ENCODE data around the gene PAXX.

Gene PAXX

DNA sequence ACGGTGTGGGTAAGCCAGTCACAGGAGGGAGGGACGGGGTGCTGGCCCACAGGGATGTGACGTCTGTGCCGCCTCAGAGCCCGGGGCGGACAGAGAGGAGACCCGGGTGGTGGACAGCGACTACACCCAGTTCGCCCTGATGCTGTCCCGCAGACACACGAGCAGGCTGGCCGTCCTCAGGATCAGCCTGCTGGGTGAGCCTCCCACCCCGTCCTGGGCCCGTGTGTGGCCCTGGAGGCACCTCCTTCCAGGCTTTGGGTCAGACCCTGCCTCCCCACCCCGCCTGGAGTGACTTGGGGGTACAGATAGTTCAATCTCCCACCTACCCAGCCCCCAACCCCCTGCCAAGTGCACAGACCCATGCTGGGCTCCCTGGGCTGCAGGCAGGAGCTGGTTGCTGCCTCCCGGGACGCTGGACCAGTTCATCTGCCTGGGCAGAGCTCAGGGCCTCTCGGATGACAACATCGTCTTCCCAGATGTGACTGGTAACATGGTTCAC, 38.4 kb upstream of the PAXX start:
- no peak for DNase-seq

GRCh38 chr9:136954270-136955083, 37.7 kb upstream of the PAXX start:
- no peak for DNase-seq

- DNase-seq: no peak
Measured at GRCh38 chr9:136955202-136955942, 36.9 kb upstream of the PAXX start.

GRCh38 chr9:136955943-136956335, 36.3 kb upstream of the PAXX start:
- DNase-seq: no peak

DNA sequence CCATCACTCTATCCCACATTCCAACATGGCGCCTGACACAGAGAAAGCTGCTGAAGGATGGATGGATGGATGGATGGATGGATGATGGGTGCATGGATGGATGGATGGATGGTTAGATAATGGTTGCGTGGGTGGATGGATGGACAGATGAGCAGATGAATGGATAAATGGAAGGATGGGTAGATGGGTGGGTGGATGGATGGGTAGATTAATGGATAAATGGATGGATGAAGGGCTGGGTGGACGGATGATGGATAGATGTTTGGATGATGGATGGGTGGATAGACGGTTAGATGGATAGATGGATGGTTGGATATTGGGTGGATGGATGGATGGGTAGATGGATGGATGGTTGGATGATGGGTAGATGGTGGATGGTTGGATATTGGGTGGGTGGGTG, 35.6 kb upstream of the PAXX start:
- DNase-seq: no peak

DNA sequence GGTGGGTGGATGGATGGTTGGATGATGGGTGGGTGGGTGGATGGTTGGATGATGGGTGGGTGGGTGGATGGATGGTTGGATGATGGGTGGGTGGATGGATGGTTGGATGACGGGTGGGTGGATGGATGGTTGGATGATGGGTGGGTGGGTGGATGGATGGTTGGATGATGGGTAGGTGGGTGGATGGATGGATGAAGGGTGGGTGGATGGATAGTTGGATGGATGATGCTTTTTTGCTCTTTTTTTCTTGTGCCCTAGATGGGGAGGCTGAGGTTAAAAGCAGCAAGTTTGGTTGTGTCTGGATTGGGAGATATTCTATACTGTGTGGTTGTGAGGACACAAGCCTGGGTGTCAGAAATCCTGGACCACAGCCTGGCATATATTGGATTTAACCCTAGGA, 34.8 kb upstream of the PAXX start:
- no peak for DNase-seq

GRCh38 chr9:136957901-136958300, 34.3 kb upstream of the PAXX start:
- no peak for DNase-seq

GRCh38 chr9:136958473-136958872, 33.7 kb upstream of the PAXX start:
- no peak for DNase-seq

DNA sequence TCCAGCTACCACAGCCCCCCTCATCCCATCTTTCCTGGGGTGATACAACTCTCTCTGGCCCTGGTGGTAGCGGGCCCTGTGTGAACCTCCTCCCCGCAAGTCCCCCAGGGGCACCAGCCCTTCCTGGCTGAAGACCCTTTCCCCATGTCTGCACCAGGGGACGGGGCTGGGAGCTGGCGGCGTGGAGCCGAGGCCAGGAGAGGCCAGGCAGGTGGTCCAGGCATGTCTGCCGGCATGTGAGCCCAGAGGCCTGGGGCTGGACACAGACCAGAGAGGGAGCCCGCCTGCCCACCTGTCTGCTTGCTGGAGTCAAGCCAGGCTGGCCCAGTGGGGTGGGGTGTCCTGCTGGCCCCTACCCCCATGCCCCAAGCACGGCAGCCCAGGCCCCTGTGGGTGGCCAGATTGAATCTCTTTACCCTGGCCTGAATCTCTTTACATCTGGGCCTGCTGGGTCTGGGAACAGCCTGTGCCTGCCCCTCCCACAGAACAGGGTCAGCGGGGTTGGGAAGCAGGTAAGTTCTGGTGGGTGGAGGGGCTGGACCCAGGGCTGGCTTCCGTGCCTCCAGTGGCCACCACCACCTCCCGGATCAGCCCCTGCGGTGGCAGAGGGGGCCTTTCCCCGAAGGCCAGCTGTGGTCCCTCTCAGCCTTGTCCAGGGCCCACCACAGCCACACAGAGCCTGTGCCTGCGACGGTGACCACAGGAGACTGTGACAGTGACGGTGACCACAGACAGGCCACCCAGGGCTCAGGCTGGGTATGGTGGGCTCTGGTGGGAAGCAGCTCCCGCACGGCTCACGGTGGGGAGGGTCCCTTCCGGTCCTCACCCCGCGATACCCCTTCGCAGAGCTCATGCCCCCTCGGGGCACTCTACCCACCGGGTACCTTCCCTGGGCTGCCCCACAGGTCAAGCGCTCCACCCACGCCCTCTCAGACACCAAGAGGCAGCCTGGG, 33.0 kb upstream of the PAXX start:
- no peak for DNase-seq

DNA sequence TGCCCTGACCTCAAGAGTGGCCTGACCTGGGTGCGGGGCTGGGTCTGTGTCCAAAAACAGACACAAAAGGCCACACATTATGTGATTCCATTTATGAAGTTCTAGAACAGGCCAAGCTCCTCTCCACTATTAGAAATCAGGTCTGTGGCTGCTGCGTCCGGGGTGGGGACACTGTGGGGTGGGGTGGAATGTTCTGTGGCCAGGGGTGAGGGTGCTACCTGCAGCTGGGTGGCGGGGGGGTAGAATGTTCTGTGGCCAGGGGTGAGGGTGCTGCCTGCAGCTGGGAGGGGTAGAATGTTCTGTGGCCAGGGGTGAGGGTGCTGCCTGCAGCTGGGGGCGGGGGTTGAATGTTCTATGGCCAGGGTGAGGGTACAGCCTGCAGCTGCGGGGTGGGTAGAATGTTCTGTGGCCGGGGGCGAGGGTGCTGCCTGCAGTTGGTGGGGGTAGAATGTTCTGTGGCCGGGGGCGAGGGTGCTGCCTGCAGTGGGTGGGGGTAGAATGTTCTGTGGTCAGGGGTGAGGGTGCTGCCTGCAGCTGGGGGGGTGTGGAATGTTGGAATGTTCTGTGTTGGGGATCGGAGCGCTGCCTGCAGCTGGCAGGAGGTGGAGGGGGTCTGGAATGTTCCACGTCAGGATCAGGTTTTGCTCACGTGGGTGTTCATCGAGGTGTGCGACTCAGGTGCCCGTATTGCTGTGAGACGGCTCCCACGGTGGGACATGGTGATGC, 31.8 kb upstream of the PAXX start:
- no peak for DNase-seq

- DNase-seq: no peak
Measured at GRCh38 chr9:136960938-136961275, 31.3 kb upstream of the PAXX start.

DNA sequence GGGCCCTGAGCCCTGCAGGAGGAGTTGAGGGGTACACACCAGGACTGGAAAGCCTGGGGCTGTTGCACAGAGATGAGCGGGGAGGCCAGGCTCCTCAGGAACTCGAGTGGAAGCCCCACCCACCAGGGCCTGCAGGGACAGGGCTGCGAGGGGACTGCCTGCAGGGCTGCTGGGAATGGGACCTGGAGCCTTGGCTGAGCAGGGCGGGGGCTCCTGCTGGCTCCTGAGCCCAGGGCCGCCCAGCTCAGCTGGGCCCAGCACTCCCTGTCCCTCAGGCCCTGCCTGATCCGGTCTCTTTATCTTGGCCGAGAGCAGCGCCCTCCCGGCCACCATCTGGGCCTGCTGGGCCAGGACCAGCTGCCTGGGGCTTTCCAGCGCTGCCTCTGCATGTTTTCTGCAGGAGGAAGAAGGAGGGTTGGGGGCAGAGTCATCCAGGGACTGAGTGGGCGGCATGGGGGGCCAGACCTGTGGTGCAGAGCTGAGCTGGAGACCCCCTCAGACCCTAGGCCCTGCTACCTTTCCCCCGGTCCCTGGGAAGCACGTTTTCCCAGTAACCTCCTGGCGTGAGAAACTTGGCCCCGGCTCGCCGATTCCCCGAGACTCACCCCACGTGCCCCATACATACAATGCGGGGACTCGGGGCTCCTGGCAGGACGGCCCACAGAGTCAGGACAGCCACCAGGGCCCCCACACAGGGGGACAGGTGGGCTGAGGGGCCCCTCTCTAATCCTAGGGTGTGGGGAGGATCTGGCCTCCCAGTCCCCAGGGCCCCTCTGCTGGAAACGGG, 30.8 kb upstream of the PAXX start:
- no peak for DNase-seq

GRCh38 chr9:136962163-136962562, 30.1 kb upstream of the PAXX start:
- no peak for DNase-seq

DNA sequence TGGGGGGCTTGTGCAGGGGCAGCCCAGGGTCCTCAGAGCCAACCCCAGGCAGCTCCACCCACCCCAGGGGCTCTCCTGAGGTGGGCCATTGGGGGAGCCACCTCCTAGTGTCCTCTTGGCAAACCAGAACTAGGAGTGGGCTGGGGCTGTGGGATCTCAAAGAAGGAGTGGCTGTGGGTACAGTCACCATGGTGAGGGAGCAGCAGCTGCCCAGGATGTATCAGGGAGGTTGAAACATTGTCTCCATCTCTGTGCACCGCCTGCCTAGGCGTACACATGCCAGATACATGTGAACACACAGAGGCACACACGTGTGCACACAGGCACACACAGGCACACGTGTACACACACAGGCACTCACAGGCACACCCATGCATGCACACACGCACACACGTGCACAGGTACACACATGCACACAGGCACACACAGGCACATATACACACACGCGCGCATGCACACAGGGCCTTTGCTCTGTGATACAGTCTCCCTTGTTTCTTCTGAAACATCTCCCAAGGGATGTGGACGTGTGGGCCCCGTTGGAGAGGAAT, 29.4 kb upstream of the PAXX start:
- no peak for DNase-seq

DNA sequence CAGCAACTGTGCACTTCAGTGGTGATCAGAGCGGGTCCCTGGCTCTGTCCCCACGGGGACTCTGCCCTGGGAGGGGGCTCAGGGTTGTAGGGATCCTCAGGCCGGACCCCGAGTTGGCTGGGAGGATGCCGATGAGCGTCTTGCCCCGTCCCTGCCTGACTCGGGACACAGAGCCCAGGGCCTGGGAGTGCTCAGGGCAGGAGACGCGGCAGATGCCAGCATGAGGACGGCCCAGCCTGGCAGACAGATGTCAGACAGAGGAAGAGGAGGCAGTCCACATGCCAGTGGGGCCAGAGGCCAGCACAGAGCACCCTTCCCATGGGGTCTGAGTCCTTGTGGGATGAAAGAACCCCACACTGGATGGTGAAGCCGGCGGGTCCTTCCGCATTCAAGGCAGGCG, 28.9 kb upstream of the PAXX start:
- DNase-seq: no peak

- DNase-seq: no peak
Measured at GRCh38 chr9:136963751-136964150, 28.5 kb upstream of the PAXX start.

GRCh38 chr9:136964171-136964689, 28.0 kb upstream of the PAXX start:
- DNase-seq: peak; percentile 62

DNA sequence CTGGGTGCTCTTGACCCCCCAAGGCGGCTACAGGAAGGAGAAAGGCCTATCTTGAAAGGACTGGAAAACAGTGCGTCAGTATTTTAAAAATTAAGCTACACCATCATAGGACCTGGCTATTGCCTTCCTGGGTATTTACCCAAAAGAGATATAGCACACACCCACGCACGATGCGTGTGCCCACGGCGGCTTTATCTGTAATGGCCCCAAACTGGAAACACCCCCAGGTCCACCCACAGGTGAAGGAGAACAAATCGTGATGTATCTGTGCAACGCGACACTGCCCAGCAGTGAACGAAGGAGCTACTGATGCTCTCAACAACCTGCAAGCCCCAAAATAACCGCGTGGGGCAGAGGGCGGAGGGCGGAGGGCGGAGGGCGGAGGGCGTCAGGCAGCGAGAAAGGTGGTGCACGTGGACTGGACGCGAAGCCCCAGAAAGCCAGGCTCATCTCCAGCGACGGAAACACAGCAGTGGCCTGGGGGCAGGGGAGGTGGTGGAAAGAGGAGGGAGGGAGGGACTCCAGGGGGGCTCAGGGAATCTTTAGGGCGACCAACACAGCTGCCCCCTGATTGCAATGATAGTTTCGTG, 27.3 kb upstream of the PAXX start:
- no peak for DNase-seq

DNA sequence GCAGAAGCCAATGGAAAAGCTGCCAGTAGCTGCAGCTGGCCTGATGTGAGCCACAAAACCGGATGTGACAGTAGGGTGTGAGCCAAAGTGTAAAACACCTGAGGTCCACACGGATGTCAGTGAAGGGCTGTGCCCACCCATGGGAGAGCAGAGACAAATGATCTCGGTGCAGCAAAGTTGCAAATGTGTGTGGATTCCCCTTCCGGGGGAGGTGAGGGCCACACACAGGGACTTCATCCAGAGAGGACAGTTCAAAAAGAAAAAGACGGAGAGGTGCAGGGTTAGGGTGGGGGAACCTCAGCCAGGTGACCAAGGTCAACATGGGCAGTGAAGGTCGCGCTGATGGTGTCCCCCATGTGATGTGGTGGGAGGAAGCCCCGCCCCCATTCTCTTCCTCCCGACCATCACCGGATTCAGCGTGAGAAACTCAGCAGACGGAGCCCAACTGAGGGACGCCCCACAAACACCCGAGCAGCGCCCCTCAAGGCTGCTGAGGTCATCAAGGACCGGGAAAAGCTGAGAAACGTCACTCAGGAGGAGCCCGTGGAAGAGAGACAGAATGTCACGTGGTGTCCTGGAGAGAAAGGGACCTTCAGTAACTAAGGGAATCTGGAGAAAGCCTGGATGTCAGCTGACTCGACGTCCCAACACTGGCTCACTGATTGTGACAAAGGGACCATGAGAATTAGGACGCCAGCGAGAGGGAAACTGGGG, 26.3 kb upstream of the PAXX start:
- DNase-seq: no peak
